Neural crest cell (in vitro differentiated cells): Measurements from ENCODE around the gene RIPPLY1. TPM values are rescaled to one million over a fixed set of nuclear protein-coding genes. Genes with fewer than 3 reads are reported as not detected.

Experiments
- DNase-seq: peaks from one replicate; pipeline ENCODE4 v3.0.0; 2021; ENCODE audit warnings: low read depth, mixed read lengths, low spot score
- H3K27ac Mint-ChIP-seq: one replicate; pipeline ENCODE4 v1.8.0; 2021; ENCODE audit warnings: mild to moderate bottlenecking, mixed read lengths; ENCODE audit not compliant: unreplicated experiment
- H3K27me3 Mint-ChIP-seq: 2 replicates; pipeline ENCODE4 v1.8.0; 2021; ENCODE audit warnings: low read depth, mild to moderate bottlenecking, mixed read lengths
- H3K36me3 Mint-ChIP-seq: 2 replicates; pipeline ENCODE4 v1.8.0; 2021; ENCODE audit warnings: low read depth, mild to moderate bottlenecking, mixed read lengths
- H3K4me1 Mint-ChIP-seq: 2 replicates; pipeline ENCODE4 v1.8.0; 2021; ENCODE audit warnings: mixed read lengths
- H3K4me3 Mint-ChIP-seq: one replicate; pipeline ENCODE4 v1.8.0; 2021; ENCODE audit warnings: mild to moderate bottlenecking, mixed read lengths
- H3K9me3 Mint-ChIP-seq: 2 replicates; pipeline ENCODE4 v1.8.0; 2021; ENCODE audit warnings: mixed read lengths
- CTCF ChIP-seq: fragments of 200-600 bp; sonication (generic); conservative IDR thresholded peaks from 2 replicates; pipeline ENCODE4 v1.5.0; 2021; ENCODE audit warnings: antibody characterized with exemption, mild to moderate bottlenecking
- total RNA-seq: library from RNA; stranded (reverse); gene quantifications from 2 replicates; pipeline ENCODE4 v1.2.1, GENCODE V29; 2021

Gene RIPPLY1
- total RNA-seq, 1 donor from 2014 or later, result not detected

- H3K9me3 Mint-ChIP-seq, result no peaks in the 10 kb centered on the region
- H3K27me3 Mint-ChIP-seq, result no peaks in the 10 kb centered on the region
- no peak overlapping the region for H3K4me3 Mint-ChIP-seq
- H3K27ac Mint-ChIP-seq, result no peak overlapping the region
- no peak for TF ChIP-seq CTCF
- H3K36me3 Mint-ChIP-seq, result no peaks in the 10 kb centered on the region
- peaks cover 12% of the 10 kb centered on the region for H3K4me1 Mint-ChIP-seq
- no peak for DNase-seq
Measured at GRCh38 chrX:106935175-106935574, 32.0 kb upstream of the RIPPLY1 start.

- Mint-ChIP-seq H3K4me1 (peaks cover 12% of the 10 kb centered on the region), H3K27ac (peak overlapping the region; percentile 19), H3K4me3 (no peak overlapping the region), H3K9me3 (no peaks in the 10 kb centered on the region), H3K27me3 (no peaks in the 10 kb centered on the region), H3K36me3 (no peaks in the 10 kb centered on the region)
- TF ChIP-seq CTCF, result no peak
- DNase-seq, result no peak
Measured at GRCh38 chrX:106933538-106933961, 30.4 kb upstream of the RIPPLY1 start.

GRCh38 chrX:106932960-106933537 is 29.9 kb upstream of the RIPPLY1 start:
- Mint-ChIP-seq H3K36me3 (no peaks in the 10 kb centered on the region), H3K27ac (peak overlapping the region; percentile 88), H3K9me3 (no peaks in the 10 kb centered on the region), H3K27me3 (no peaks in the 10 kb centered on the region), H3K4me3 (no peak overlapping the region), H3K4me1 (peaks cover 12% of the 10 kb centered on the region)
- TF ChIP-seq CTCF, result no peak
- DNase-seq, result no peak

GRCh38 chrX:106932492-106932923 is 29.4 kb upstream of the RIPPLY1 start:
- H3K36me3 Mint-ChIP-seq, result no peaks in the 10 kb centered on the region
- peak overlapping the region; percentile 42 for H3K4me3 Mint-ChIP-seq
- TF ChIP-seq CTCF, result no peak
- H3K4me1 Mint-ChIP-seq, result peaks cover 12% of the 10 kb centered on the region
- H3K27ac Mint-ChIP-seq, result peak overlapping the region; percentile 88
- no peaks in the 10 kb centered on the region for H3K9me3 Mint-ChIP-seq
- no peaks in the 10 kb centered on the region for H3K27me3 Mint-ChIP-seq
- DNase-seq, result no peak

GRCh38 chrX:106931831-106932491 is 28.8 kb upstream of the RIPPLY1 start:
- H3K9me3 Mint-ChIP-seq, result no peaks in the 10 kb centered on the region

More at GRCh38 chrX:106931831-106932491, 28.8 kb upstream of the RIPPLY1 start:
- H3K27ac Mint-ChIP-seq, result peak overlapping the region; percentile 91
- H3K36me3 Mint-ChIP-seq, result no peaks in the 10 kb centered on the region
- no peak for TF ChIP-seq CTCF
- H3K4me3 Mint-ChIP-seq, result peak overlapping the region; percentile 42
- DNase-seq, result no peak
- H3K4me1 Mint-ChIP-seq, result peaks cover 12% of the 10 kb centered on the region
- no peaks in the 10 kb centered on the region for H3K27me3 Mint-ChIP-seq
